Measurements from ENCODE around the gene CPE.

CPE gene

DNA sequence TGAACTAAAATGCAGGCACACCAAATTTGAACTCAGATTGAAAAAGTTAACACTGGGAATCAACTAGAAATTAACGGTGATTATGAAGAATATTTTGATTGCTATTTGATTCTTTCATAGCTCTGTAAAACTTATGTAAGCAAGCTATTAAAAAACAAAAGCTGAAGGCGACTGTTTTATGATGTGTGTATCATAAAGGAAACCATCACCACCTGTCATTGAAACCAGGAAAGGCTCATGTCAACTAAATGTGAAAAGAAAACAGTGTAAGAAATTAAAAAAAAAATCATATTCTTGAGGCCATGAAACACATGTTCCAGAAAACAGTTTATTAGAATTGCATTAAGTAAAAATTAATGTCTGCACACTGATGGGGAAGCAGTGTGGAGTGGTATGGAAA, 24.2 kb downstream of the CPE start:
- H3K4me2 ChIP-seq (ENCODE audit: low read depth, low read length) = no peak overlapping the region
- no peaks in the 10 kb centered on the region for H4K20me1 ChIP-seq (ENCODE audit: insufficient read depth, low read length)
- no peak for DNase-seq
- no peak overlapping the region for H3K27ac ChIP-seq (ENCODE audit: low read length)
- H3K9me3 ChIP-seq (replicated peaks; ENCODE audit: insufficient read depth, low read length) = no peaks in the 10 kb centered on the region
- no peaks in the 10 kb centered on the region for H3K36me3 ChIP-seq (replicated peaks; ENCODE audit: insufficient read depth, low read length)
- no peak for TF ChIP-seq EZH2 (optimal IDR thresholded peaks at IDR 0.05; ENCODE audit: low read depth, low read length)
- no peak for TF ChIP-seq CTCF (IDR thresholded peaks at IDR 0.05; ENCODE audit: low read length)
- no peak for TF ChIP-seq EZH2phosphoT487 (IDR thresholded peaks at IDR 0.05; ENCODE audit: low read length)
- H3F3A ChIP-seq (ENCODE audit: insufficient read depth, low read length) = no peaks in the 10 kb centered on the region
- H3K4me3 ChIP-seq (ENCODE audit: low read length) = no peak overlapping the region
- H2AFZ ChIP-seq (ENCODE audit: low read length) = no peak overlapping the region
- no peaks in the 10 kb centered on the region for H3K4me1 ChIP-seq (ENCODE audit: low read length)
- H3K79me2 ChIP-seq (ENCODE audit: low read length) = no peaks in the 10 kb centered on the region
- no peak overlapping the region for H3K9ac ChIP-seq (ENCODE audit: low read length)
- no peaks in the 10 kb centered on the region for H3K9me2 ChIP-seq (replicated peaks; ENCODE audit: insufficient read depth, low read length)
- no peaks in the 10 kb centered on the region for H3K27me3 ChIP-seq (replicated peaks; ENCODE audit: insufficient read depth, low read length)

DNA sequence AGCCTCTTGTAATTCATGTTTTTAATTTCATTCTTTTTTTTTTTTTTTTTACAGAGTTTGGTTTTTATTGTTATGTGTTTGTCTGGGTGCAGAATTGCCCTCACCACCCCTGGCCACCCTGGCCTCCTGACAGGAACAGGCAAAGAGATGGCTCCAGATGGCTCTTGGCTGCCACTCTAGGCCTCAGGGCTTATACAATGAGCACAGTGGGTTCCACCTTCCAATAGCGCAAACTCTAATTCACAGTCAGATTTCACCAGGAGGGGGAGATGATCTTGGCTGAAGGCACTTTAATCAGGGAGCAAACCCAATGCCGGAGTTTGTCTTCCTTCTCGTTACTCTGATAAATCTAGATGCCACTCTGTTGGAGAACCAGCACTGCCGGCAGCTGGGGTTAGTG, 24.8 kb downstream of the CPE start:
- Histone ChIP-seq H2AFZ (ENCODE audit: low read length) (no peak overlapping the region), H3K4me3 (ENCODE audit: low read length) (no peak overlapping the region), H3K79me2 (ENCODE audit: low read length) (no peaks in the 10 kb centered on the region), H3K27ac (ENCODE audit: low read length) (no peak overlapping the region), H3K27me3 (replicated peaks; ENCODE audit: insufficient read depth, low read length) (no peaks in the 10 kb centered on the region), H3K4me2 (ENCODE audit: low read depth, low read length) (no peak overlapping the region), H3K36me3 (replicated peaks; ENCODE audit: insufficient read depth, low read length) (no peaks in the 10 kb centered on the region), H3K9me3 (replicated peaks; ENCODE audit: insufficient read depth, low read length) (no peaks in the 10 kb centered on the region), H4K20me1 (ENCODE audit: insufficient read depth, low read length) (no peaks in the 10 kb centered on the region), H3K4me1 (ENCODE audit: low read length) (no peaks in the 10 kb centered on the region), H3K9ac (ENCODE audit: low read length) (no peak overlapping the region), H3K9me2 (replicated peaks; ENCODE audit: insufficient read depth, low read length) (no peaks in the 10 kb centered on the region), H3F3A (ENCODE audit: insufficient read depth, low read length) (no peaks in the 10 kb centered on the region)
- TF ChIP-seq EZH2phosphoT487 (IDR thresholded peaks at IDR 0.05; ENCODE audit: low read length) (no peak), CTCF (IDR thresholded peaks at IDR 0.05; ENCODE audit: low read length) (no peak), EZH2 (optimal IDR thresholded peaks at IDR 0.05; ENCODE audit: low read depth, low read length) (no peak)
- DNase-seq = no peak

- H2AFZ ChIP-seq (ENCODE audit: low read length) = no peak overlapping the region
- H3K9ac ChIP-seq (ENCODE audit: low read length) = no peak overlapping the region
- H4K20me1 ChIP-seq (ENCODE audit: insufficient read depth, low read length) = no peaks in the 10 kb centered on the region
- TF ChIP-seq EZH2 (optimal IDR thresholded peaks at IDR 0.05; ENCODE audit: low read depth, low read length) = no peak
- H3K27ac ChIP-seq (ENCODE audit: low read length) = no peak overlapping the region
- no peak overlapping the region for H3K4me2 ChIP-seq (ENCODE audit: low read depth, low read length)
- H3K9me3 ChIP-seq (replicated peaks; ENCODE audit: insufficient read depth, low read length) = no peaks in the 10 kb centered on the region
- H3K36me3 ChIP-seq (replicated peaks; ENCODE audit: insufficient read depth, low read length) = no peaks in the 10 kb centered on the region
- H3K4me1 ChIP-seq (ENCODE audit: low read length) = no peaks in the 10 kb centered on the region
- H3F3A ChIP-seq (ENCODE audit: insufficient read depth, low read length) = no peaks in the 10 kb centered on the region
- no peaks in the 10 kb centered on the region for H3K9me2 ChIP-seq (replicated peaks; ENCODE audit: insufficient read depth, low read length)
- H3K27me3 ChIP-seq (replicated peaks; ENCODE audit: insufficient read depth, low read length) = no peaks in the 10 kb centered on the region
- H3K79me2 ChIP-seq (ENCODE audit: low read length) = no peaks in the 10 kb centered on the region
- H3K4me3 ChIP-seq (ENCODE audit: low read length) = no peak overlapping the region
- DNase-seq = no peak
Observed at GRCh38 chr4:165404080-165404479, 25.3 kb downstream of the CPE start.

- H4K20me1 ChIP-seq (ENCODE audit: insufficient read depth, low read length) = no peaks in the 10 kb centered on the region
- H3K9ac ChIP-seq (ENCODE audit: low read length) = no peak overlapping the region
- H2AFZ ChIP-seq (ENCODE audit: low read length) = no peak overlapping the region
- H3K4me2 ChIP-seq (ENCODE audit: low read depth, low read length) = no peak overlapping the region
- no peaks in the 10 kb centered on the region for H3F3A ChIP-seq (ENCODE audit: insufficient read depth, low read length)
- DNase-seq = no peak
- no peaks in the 10 kb centered on the region for H3K9me2 ChIP-seq (replicated peaks; ENCODE audit: insufficient read depth, low read length)
- H3K27me3 ChIP-seq (replicated peaks; ENCODE audit: insufficient read depth, low read length) = no peaks in the 10 kb centered on the region
- no peaks in the 10 kb centered on the region for H3K4me1 ChIP-seq (ENCODE audit: low read length)
- no peak overlapping the region for H3K4me3 ChIP-seq (ENCODE audit: low read length)
- no peaks in the 10 kb centered on the region for H3K79me2 ChIP-seq (ENCODE audit: low read length)
- H3K9me3 ChIP-seq (replicated peaks; ENCODE audit: insufficient read depth, low read length) = no peaks in the 10 kb centered on the region
- no peaks in the 10 kb centered on the region for H3K36me3 ChIP-seq (replicated peaks; ENCODE audit: insufficient read depth, low read length)
- no peak overlapping the region for H3K27ac ChIP-seq (ENCODE audit: low read length)
- TF ChIP-seq EZH2phosphoT487 (IDR thresholded peaks at IDR 0.05; ENCODE audit: low read length) (no peak), CTCF (IDR thresholded peaks at IDR 0.05; ENCODE audit: low read length) (no peak), EZH2 (optimal IDR thresholded peaks at IDR 0.05; ENCODE audit: low read depth, low read length) (no peak)
Observed at GRCh38 chr4:165404696-165405095, 25.9 kb downstream of the CPE start.
